Left lung (tissue), 10 donors: ENCODE data around the gene SHC4. TPM values are rescaled to one million over a fixed set of nuclear protein-coding genes. Genes with fewer than 3 reads are reported as not detected.
A peak's percentile ranks its signal among the peaks of the same experiment; 100 is the strongest.

Experiments used
- ATAC-seq: fragments of 200-7000 bp; cut with Tn5 transposase; one replicate; pipeline ENCODE4 v1.9.1; 2020; ENCODE audit warnings: moderate library complexity
- DNase-seq, 4 donors: peaks; one replicate each; pipeline ENCODE4 v3.0.0-alpha.2; 2013 to 2020
- H3K27ac ChIP-seq, 2 donors: fragments of 200-600 bp; sonication (generic) in 1 of 2; one replicate each; pipeline versions ENCODE4 v1.5.0 to v1.8.0; 2020 to 2021
- H3K27me3 ChIP-seq, 2 donors: fragments of 200-600 bp; sonication (generic) in 1 of 2; one replicate each; pipeline versions ENCODE4 v1.5.0 to v1.8.0; 2020 to 2021
- H3K36me3 ChIP-seq, 2 donors: fragments of 200-600 bp; sonication (generic) in 1 of 2; one replicate each; pipeline versions ENCODE4 v1.5.0 to v1.8.0; 2020 to 2021
- H3K4me1 ChIP-seq, 2 donors: fragments of 200-600 bp; one replicate each; pipeline ENCODE4 v1.8.0; 2021
- H3K4me3 ChIP-seq, 2 donors: fragments of 200-600 bp; sonication (generic) in 1 of 2; one replicate each; pipeline versions ENCODE4 v1.5.0 to v1.8.0; 2020 to 2021; ENCODE audit warnings: mild to moderate bottlenecking in 1 of 2
- H3K9me3 ChIP-seq, 2 donors: fragments of 200-600 bp; sonication (generic) in 1 of 2; one replicate each; pipeline versions ENCODE4 v1.5.0 to v1.8.0; 2020 to 2021
- intact Hi-C, 2 donors: fragments of 100-400 bp; cut with DNase I; formaldehyde crosslinking; loops; one replicate each; pipeline versions ENCODE4 v1.11.2 to v1.14.2; 2022
- polyA plus RNA-seq, 6 donors: library from polyadenylated mRNA; unstranded; fragments of 120-200 nt; gene quantifications; one replicate each; pipeline ENCODE4 v1.2.1, GENCODE V29; 2013; ENCODE audit not compliant: insufficient read length in 6 of 6
- total RNA-seq, 2 donors: library from RNA; stranded (reverse); fragmentation: NEBNext Ultra II Directional; extraction: Animal tissue kit (Norgen Biotek cat#: 25700); gene quantifications; one replicate each; pipeline ENCODE4 v1.2.1, GENCODE V29; 2021
- TF ChIP-seq, protein P1 (sequence below), 2 donors: fragments of 200-600 bp; sonication (generic) in 1 of 2; IDR thresholded peaks; one replicate each; pipeline versions ENCODE4 v1.5.0 to v1.8.0; 2021; ENCODE audit warnings: antibody characterized with exemption in 2 of 2
- donor health status: DM: no; HTN: yes; CAD: no.
- donor health status: DM: no; HTN: no; CAD: no.

Gene SHC4
- total and polyA plus RNA-seq, 8 donors: 0.44 to 1.4 (median 0.98) TPM

DNA sequence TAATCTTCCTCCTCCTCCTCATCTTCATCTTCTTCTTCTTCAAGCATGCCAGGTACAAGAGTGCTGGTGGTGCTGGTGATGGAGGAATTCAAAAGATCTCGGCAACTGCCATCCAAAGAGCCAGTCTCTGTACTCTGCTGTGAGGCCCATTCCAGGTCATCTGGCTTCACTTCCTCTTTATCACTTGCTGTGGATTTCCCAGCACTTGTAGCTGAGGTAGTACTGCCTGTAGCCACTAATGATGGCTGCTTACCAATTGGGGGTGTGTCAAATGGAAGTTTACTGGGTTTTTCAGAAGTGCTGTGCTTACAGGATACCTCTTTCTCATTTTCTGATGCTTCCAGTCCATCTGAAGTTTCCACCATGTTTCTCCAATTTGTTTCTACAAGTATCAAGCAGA is 28.8 kb upstream of the SHC4 start:
- Histone ChIP-seq H3K4me1 (no peaks in the 10 kb centered on the region), H3K36me3 (peaks cover 5 to 65% of the 10 kb centered on the region in 2 donors), H3K4me3 (no peak overlapping the region), H3K27me3 (no peaks in the 10 kb centered on the region), H3K9me3 (no peaks in the 10 kb centered on the region), H3K27ac (no peak overlapping the region)
- ATAC-seq (peak; percentile 48), DNase-seq (no peak)
- TF ChIP-seq, protein P1, sequence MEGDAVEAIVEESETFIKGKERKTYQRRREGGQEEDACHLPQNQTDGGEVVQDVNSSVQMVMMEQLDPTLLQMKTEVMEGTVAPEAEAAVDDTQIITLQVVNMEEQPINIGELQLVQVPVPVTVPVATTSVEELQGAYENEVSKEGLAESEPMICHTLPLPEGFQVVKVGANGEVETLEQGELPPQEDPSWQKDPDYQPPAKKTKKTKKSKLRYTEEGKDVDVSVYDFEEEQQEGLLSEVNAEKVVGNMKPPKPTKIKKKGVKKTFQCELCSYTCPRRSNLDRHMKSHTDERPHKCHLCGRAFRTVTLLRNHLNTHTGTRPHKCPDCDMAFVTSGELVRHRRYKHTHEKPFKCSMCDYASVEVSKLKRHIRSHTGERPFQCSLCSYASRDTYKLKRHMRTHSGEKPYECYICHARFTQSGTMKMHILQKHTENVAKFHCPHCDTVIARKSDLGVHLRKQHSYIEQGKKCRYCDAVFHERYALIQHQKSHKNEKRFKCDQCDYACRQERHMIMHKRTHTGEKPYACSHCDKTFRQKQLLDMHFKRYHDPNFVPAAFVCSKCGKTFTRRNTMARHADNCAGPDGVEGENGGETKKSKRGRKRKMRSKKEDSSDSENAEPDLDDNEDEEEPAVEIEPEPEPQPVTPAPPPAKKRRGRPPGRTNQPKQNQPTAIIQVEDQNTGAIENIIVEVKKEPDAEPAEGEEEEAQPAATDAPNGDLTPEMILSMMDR (IDR thresholded peaks at IDR 0.05): no peak
- intact Hi-C loops: no loop called here

DNA sequence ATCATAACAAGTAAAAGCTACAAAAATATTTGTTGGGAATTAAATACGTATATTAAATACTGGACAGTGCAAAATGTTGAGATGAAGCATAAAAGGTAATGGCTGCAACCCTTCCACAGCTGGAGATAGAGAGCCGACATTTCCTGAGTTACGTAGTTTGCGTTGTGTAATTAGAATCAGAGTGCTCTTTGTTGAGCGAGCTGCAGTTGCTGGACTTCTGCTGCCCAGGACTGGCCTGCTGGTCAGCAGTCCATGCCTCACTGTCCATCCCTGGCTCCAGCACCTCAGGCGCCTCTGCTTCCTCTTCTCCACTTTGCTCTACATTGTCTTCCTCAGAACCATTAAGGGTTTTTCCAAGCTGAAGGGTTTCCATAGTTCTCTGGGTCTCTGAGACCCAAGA is 28.4 kb upstream of the SHC4 start:
- Histone ChIP-seq H3K27me3 (no peaks in the 10 kb centered on the region), H3K4me1 (no peaks in the 10 kb centered on the region), H3K27ac (no peak overlapping the region), H3K4me3 (no peak overlapping the region), H3K36me3 (peaks cover 5 to 61% of the 10 kb centered on the region in 2 donors), H3K9me3 (no peaks in the 10 kb centered on the region)
- intact Hi-C loops: no loop called here
- no peak for ATAC-seq
- TF ChIP-seq, protein P1 (IDR thresholded peaks at IDR 0.05): no peak
- DNase-seq: no peak

DNA sequence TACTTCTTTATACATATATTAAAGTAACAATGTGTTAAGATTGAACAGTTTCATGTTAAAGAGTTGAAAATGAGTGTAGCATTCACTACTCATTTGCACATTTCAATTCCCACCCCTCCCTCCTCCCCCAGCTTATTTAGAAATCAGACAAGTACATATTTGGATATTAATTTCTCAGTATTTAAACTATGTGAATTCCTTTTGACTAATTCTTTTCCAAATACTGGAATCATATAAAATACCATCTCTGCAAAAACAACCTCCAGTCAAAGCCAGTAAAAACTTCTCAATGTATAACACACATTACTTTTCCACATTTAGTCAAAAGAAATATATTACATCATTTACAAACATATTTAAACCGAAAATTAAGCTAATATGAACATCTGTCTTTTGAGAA is 25.5 kb upstream of the SHC4 start:
- ATAC-seq (no peak), DNase-seq (no peak)
- Histone ChIP-seq H3K27me3 (no peaks in the 10 kb centered on the region), H3K9me3 (no peaks in the 10 kb centered on the region), H3K27ac (no peak overlapping the region), H3K4me3 (no peak overlapping the region), H3K4me1 (no peaks in the 10 kb centered on the region), H3K36me3 (peaks cover 5 to 34% of the 10 kb centered on the region in 2 donors)
- intact Hi-C loops: no loop called here
- TF ChIP-seq, protein P1 (IDR thresholded peaks at IDR 0.05): no peak

DNA sequence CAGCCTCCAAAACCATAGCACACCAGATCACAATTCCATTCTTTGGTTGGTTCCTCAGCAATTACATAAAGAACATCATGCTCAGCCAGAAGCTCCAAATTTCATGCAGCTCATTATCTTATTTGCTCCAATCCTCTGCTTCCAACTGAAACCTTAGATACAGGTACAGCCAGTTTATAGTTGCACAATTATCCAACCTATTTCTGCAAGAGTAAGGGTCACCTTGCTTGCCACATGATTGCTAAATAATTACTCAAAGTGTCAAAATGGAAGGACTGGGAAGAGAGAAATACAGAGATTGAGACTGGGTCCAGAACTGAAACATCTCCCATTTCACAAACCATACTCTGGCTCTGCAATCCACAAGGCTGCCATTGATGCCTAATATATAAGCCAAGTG is 23.4 kb upstream of the SHC4 start:
- Histone ChIP-seq H3K4me3 (no peak overlapping the region), H3K4me1 (no peaks in the 10 kb centered on the region), H3K27me3 (no peaks in the 10 kb centered on the region), H3K9me3 (no peaks in the 10 kb centered on the region), H3K36me3 (peaks cover 4 to 25% of the 10 kb centered on the region in 2 donors), H3K27ac (no peak overlapping the region)
- intact Hi-C loops: no loop called here
- TF ChIP-seq, protein P1 (IDR thresholded peaks at IDR 0.05): no peak
- ATAC-seq: no peak
- DNase-seq: no peak

DNA sequence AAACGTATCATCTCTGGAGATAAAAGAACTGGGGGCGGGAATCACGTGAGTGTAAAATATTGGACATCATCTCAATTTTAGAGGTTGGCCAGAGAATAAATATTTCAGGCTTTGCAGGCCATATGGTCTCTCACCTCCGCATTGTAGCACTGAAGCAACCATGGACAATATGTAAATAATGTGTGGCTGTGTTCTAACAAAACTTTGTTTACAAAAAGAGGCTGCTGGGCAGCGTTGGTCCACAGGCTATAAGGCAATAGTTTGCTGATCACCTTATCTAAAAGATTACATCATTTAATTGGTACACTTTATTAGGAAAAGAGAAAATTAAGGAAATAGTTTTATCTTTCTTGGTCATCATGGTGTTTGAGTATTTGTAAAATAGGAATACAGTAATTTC is 22.5 kb upstream of the SHC4 start:
- Histone ChIP-seq H3K36me3 (peaks cover 0 to 16% of the 10 kb centered on the region in 2 donors), H3K9me3 (no peaks in the 10 kb centered on the region), H3K27ac (no peak overlapping the region), H3K27me3 (no peaks in the 10 kb centered on the region), H3K4me3 (no peak overlapping the region), H3K4me1 (no peaks in the 10 kb centered on the region)
- intact Hi-C loops: no loop called here
- TF ChIP-seq, protein P1 (IDR thresholded peaks at IDR 0.05): no peak
- no peak for ATAC-seq
- no peak for DNase-seq
